GM12864 (cell line): Measurements from ENCODE around the gene SERPINA1.

Experiments
- DNase-seq: peaks from one replicate; pipeline ENCODE4 v3.0.0-alpha.2; 2011; ENCODE audit warnings: low read depth
- H3K4me3 ChIP-seq: 2 replicates; pipeline ENCODE4 v1.5.1; 2011; ENCODE audit warnings: mild to moderate bottlenecking, low read depth, low read length, control low read depth
- CTCF ChIP-seq: IDR thresholded peaks from 2 replicates; pipeline ENCODE4 v1.5.1; 2011; ENCODE audit warnings: low read depth, mild to moderate bottlenecking, moderate library complexity, low read length, control low read depth, inconsistent platforms; ENCODE audit errors: missing control alignments

SERPINA1 gene

GRCh38 chr14:94366146-94366915 lies 22.1 kb downstream of the SERPINA1 start, which contains the start of gene SERPINA2:
Gene SERPINA2, minus strand, starts transcription at chr14:94366698.
- TF ChIP-seq CTCF, result no peak
- H3K4me3 ChIP-seq, result no peak within 1 kb of the TSS
- DNase-seq, result no peak

- TF ChIP-seq CTCF, result no peak
- H3K4me3 ChIP-seq, result no peak overlapping the region
- DNase-seq, result no peak
These were observed 22.8 kb downstream of the SERPINA1 start for GRCh38 chr14:94365624-94366023.

- TF ChIP-seq CTCF, result no peak
- no peak for DNase-seq
- H3K4me3 ChIP-seq, result no peak overlapping the region
These were observed 23.4 kb downstream of the SERPINA1 start for GRCh38 chr14:94364964-94365363.

DNA sequence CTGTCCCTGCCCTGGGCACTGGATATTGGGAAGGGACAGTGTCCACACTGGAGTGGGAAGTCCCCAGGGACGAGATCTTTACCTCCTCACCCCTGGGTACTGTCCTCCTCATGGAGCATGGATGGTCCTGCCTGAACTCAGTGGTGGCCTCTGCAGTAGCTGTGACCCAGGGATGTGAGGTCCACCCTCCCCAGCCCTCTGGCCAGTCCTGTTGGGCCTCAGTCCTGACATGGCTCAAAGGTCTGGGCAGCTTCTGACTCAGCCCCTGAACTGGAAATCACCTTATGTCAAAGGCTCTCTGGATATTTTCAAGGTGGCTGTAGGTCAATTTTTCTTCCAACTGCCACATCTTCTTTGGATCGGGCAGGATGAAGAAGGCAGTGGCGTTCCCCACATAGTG lies 24.4 kb downstream of the SERPINA1 start:
- no peak for DNase-seq
- H3K4me3 ChIP-seq, result no peak overlapping the region
- no peak for TF ChIP-seq CTCF

- DNase-seq, result no peak
- no peak for TF ChIP-seq CTCF
- no peak overlapping the region for H3K4me3 ChIP-seq
These were observed 25.2 kb downstream of the SERPINA1 start for GRCh38 chr14:94363151-94363624.

GRCh38 chr14:94362614-94363133 lies 25.7 kb downstream of the SERPINA1 start:
- no peak for TF ChIP-seq CTCF
- H3K4me3 ChIP-seq, result no peak overlapping the region
- no peak for DNase-seq
